OCI-LY3 (cell line): ENCODE data around the gene TOX3.

Experiments
- EZH2phosphoT487 ChIP-seq: fragments of 200-600 bp; shearing (Covaris generic); IDR thresholded peaks from 2 replicates; pipeline ENCODE4 v1.6.1; 2018; ENCODE audit warnings: antibody characterized with exemption, mixed run types, low read depth
- TF ChIP-seq, protein P1 (sequence below): fragments of 200-600, 300-600 bp; sonication (generic); IDR thresholded peaks from 2 replicates; pipeline ENCODE4 v1.5.1; 2014; ENCODE audit warnings: antibody characterized with exemption, low read length, low read depth

- no peak for TF ChIP-seq EZH2phosphoT487
- TF ChIP-seq, protein P1, sequence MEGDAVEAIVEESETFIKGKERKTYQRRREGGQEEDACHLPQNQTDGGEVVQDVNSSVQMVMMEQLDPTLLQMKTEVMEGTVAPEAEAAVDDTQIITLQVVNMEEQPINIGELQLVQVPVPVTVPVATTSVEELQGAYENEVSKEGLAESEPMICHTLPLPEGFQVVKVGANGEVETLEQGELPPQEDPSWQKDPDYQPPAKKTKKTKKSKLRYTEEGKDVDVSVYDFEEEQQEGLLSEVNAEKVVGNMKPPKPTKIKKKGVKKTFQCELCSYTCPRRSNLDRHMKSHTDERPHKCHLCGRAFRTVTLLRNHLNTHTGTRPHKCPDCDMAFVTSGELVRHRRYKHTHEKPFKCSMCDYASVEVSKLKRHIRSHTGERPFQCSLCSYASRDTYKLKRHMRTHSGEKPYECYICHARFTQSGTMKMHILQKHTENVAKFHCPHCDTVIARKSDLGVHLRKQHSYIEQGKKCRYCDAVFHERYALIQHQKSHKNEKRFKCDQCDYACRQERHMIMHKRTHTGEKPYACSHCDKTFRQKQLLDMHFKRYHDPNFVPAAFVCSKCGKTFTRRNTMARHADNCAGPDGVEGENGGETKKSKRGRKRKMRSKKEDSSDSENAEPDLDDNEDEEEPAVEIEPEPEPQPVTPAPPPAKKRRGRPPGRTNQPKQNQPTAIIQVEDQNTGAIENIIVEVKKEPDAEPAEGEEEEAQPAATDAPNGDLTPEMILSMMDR: no peak
Observed at GRCh38 chr16:52539191-52539590, 7.8 kb downstream of the TOX3 start.
